ENCODE data around the gene SLFN5. TPM values are rescaled to one million over a fixed set of nuclear protein-coding genes. Genes with fewer than 3 reads are reported as not detected.
"Not testable (repeated sequence)": the region's sequence is repeated elsewhere in the genome, so short reads cannot be mapped to it uniquely, and the experiment has no call there.

The SLFN5 gene
- total RNA-seq, 1 donor from 2014 or later = 13.1 TPM

- DNase-seq (no peak), ATAC-seq (no peak)
- intact Hi-C loops (cut with micrococcal nuclease) = no loop called here
These were observed 40.9 kb downstream of the SLFN5 start for GRCh38 chr17:35283767-35284166.

- DNase-seq = no peak
- intact Hi-C loops (cut with micrococcal nuclease) = no loop called here
- no peak for ATAC-seq
These were observed 42.1 kb downstream of the SLFN5 start for GRCh38 chr17:35284955-35285354.

GRCh38 chr17:35286120-35286781 is 43.4 kb downstream of the SLFN5 start:
- intact Hi-C loops (cut with micrococcal nuclease) = no loop called here
- ATAC-seq = no peak
- DNase-seq = no peak

GRCh38 chr17:35287286-35287811 is 44.5 kb downstream of the SLFN5 start:
- no peak for DNase-seq
- intact Hi-C loops (cut with micrococcal nuclease) = no loop called here
- no peak for ATAC-seq

GRCh38 chr17:35289222-35289621 is 46.4 kb downstream of the SLFN5 start:
- ATAC-seq (no peak), DNase-seq (no peak)
- intact Hi-C loops (cut with micrococcal nuclease) = no loop called here

GRCh38 chr17:35291802-35292201 is 48.9 kb downstream of the SLFN5 start:
- intact Hi-C loops (cut with micrococcal nuclease) = no loop called here
- no peak for DNase-seq
- ATAC-seq = no peak

GRCh38 chr17:35293151-35293847 is 50.4 kb downstream of the SLFN5 start:
- intact Hi-C loops (cut with micrococcal nuclease) = no loop called here
- no peak for ATAC-seq
- no peak for DNase-seq

- intact Hi-C loops (cut with micrococcal nuclease) = no loop called here
- DNase-seq (no peak), ATAC-seq (no peak)
These were observed 51.9 kb downstream of the SLFN5 start for GRCh38 chr17:35294756-35295155.

GRCh38 chr17:35295686-35296085 is 52.8 kb downstream of the SLFN5 start:
- DNase-seq (no peak), ATAC-seq (no peak)
- intact Hi-C loops (cut with micrococcal nuclease) = no loop called here

- ATAC-seq (no peak), DNase-seq (no peak)
- intact Hi-C loops (cut with micrococcal nuclease) = no loop called here
These were observed 54.8 kb downstream of the SLFN5 start for GRCh38 chr17:35297666-35298065.

GRCh38 chr17:35298639-35299038 is 55.8 kb downstream of the SLFN5 start:
- ATAC-seq = no peak
- DNase-seq = no peak
- intact Hi-C loops (cut with micrococcal nuclease) = no loop called here

GRCh38 chr17:35299135-35299534 is 56.3 kb downstream of the SLFN5 start:
- intact Hi-C loops (cut with micrococcal nuclease) = no loop called here
- DNase-seq = no peak
- ATAC-seq = no peak

GRCh38 chr17:35309345-35309744 is 66.5 kb downstream of the SLFN5 start:
- intact Hi-C loops (cut with micrococcal nuclease); DNase-seq; ATAC-seq: not testable (repeated sequence)

GRCh38 chr17:35312346-35312745 is 69.5 kb downstream of the SLFN5 start:
- ATAC-seq (no peak), DNase-seq (no peak)

GRCh38 chr17:35312790-35313711 is 70.2 kb downstream of the SLFN5 start:
- intact Hi-C loops (cut with micrococcal nuclease) = loop anchor here (5.0 kb wide), 2 partner anchors 59 to 224 kb away; partner anchors contain the start of genes SLFN11 and SLFN12L
- peak; percentile 53 for DNase-seq
- peak; percentile 89 for ATAC-seq

More at GRCh38 chr17:35312346-35312745, 69.5 kb downstream of the SLFN5 start:
- intact Hi-C loops (cut with micrococcal nuclease) = loop anchor here (5.0 kb wide), 2 partner anchors 60 to 225 kb away; partner anchors contain the start of genes SLFN11 and SLFN12L

GRCh38 chr17:35313875-35314409 is 71.1 kb downstream of the SLFN5 start:
- intact Hi-C loops (cut with micrococcal nuclease) = loop anchor here (5.0 kb wide), 2 partner anchors 58 to 223 kb away; partner anchors contain the start of genes SLFN11 and SLFN12L
- ATAC-seq (peak; percentile 55), DNase-seq (peak; percentile 68)

- intact Hi-C loops (cut with micrococcal nuclease) = loop anchor here (5.0 kb wide), 2 partner anchors 58 to 223 kb away; partner anchors contain the start of genes SLFN11 and SLFN12L
- no peak for DNase-seq
- ATAC-seq = no peak
These were observed 71.7 kb downstream of the SLFN5 start for GRCh38 chr17:35314415-35315216.

GRCh38 chr17:35315283-35315682 is 72.4 kb downstream of the SLFN5 start:
- DNase-seq = peak; percentile 36
- peak; percentile 61 for ATAC-seq

More at GRCh38 chr17:35315283-35315682, 72.4 kb downstream of the SLFN5 start:
- intact Hi-C loops (cut with micrococcal nuclease) = no loop called here

All from left ventricle myocardium superior (tissue), 1 donor.